Fibroblast of lung (primary cell): ENCODE results near the gene CTSW.

Experiments used
- EZH2 ChIP-seq: IDR thresholded peaks from 2 replicates; pipeline ENCODE4 v1.5.1; 2012; ENCODE audit warnings: low read length, control low read depth, mild to moderate bottlenecking; ENCODE audit errors: missing control alignments
- TF ChIP-seq, protein P1 (sequence below), 2 donors: IDR thresholded peaks in 1 of 2; conservative IDR thresholded peaks in 1 of 2; 1 replicate in 1 of 2; 2 replicates in 1 of 2; pipeline ENCODE4 v1.5.1; 2011 to 2012; ENCODE audit warnings: low read length in 2 of 2, control low read depth in 1 of 2, inconsistent platforms in 1 of 2, low read depth in 1 of 2, mild to moderate bottlenecking in 1 of 2

GRCh38 chr11:65854161-65854592 lies 25.5 kb upstream of the CTSW start:
- TF ChIP-seq, protein P1, sequence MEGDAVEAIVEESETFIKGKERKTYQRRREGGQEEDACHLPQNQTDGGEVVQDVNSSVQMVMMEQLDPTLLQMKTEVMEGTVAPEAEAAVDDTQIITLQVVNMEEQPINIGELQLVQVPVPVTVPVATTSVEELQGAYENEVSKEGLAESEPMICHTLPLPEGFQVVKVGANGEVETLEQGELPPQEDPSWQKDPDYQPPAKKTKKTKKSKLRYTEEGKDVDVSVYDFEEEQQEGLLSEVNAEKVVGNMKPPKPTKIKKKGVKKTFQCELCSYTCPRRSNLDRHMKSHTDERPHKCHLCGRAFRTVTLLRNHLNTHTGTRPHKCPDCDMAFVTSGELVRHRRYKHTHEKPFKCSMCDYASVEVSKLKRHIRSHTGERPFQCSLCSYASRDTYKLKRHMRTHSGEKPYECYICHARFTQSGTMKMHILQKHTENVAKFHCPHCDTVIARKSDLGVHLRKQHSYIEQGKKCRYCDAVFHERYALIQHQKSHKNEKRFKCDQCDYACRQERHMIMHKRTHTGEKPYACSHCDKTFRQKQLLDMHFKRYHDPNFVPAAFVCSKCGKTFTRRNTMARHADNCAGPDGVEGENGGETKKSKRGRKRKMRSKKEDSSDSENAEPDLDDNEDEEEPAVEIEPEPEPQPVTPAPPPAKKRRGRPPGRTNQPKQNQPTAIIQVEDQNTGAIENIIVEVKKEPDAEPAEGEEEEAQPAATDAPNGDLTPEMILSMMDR (conservative IDR thresholded peaks at IDR 0.05 in 1 of 2, IDR thresholded peaks at IDR 0.05 in 1 of 2; ENCODE audit: low read depth in 1 of 2, low read length in 2 of 2): no peak
- no peak for TF ChIP-seq EZH2
